ENCODE data around the gene PMF1.
"Not testable (repeated sequence)": the region's sequence is repeated elsewhere in the genome, so short reads cannot be mapped to it uniquely, and the experiment has no call there.

Gene PMF1

GRCh38 chr1:156195853-156196252, 17.0 kb upstream of the PMF1 start:
- no peak for FAIRE-seq
- no peak for DNase-seq (ENCODE audit: low spot score)

DNA sequence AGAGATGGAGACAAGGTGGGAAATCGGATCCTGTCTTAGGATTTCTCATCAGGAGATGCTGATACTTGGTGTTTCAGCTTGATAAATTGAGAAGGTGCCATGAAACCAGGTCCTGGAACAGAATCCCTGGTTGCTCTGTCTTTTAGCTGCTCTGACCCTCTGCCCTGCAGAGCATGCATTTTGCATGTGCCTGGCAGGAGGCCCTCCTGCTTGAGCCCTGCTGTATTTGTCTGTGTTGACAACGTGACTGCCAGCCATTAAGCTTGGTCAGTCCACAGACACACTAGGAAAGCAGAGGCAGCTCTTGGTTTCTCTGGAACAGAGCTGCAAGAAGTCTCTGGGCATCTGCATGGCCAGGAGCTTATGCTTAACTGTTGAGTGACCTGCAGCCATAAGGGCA, 16.4 kb upstream of the PMF1 start:
- no peak for DNase-seq (ENCODE audit: low spot score)
- no peak for FAIRE-seq

DNA sequence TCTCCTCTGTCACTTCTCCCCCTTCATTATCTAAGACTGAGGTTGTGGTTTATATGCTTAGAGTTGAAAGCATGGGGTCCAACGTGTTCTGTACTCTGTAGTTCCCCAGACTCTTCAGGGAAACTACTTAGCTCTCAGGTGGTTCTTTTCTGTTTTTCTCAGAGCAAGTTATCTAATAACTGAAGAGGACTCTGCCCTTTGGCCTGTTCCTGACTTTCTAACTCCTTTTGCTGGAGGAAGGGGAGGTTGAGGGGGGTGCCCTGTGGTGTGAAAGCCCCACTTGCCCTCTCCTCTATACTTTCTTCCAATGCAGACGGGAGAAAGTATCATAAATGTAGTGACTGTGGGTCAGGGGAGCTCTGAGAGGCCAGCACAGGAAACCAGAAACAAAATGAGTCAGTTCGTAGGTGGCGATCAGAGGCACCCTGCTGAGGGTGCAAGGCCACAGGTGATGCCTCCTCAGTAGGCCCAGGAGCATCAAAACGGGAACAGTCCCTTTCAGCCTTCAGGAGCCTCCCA, 13.9 kb upstream of the PMF1 start:
- FAIRE-seq = no peak
- no peak for DNase-seq (ENCODE audit: low spot score)

GRCh38 chr1:156200044-156200443, 12.8 kb upstream of the PMF1 start:
- no peak for FAIRE-seq
- DNase-seq (ENCODE audit: low spot score) = no peak

DNA sequence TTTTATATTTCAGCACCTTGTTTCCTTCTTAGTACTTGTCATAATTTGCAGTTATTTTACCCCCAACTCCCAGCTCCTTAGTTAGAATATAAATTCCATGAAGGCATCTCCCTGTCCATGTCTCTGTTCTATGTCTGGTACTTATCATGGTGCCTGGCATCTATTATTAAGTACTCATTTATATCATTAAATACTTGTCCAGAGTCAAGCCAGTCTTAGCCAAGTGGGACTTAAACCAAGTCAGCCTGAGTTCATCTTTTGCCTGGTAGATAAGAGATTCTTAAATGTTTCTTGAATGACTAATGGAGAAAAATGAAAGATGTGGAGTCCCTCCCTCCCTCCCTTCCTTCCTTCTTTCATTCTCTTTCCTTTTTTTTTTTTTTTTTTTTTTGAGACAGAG, 9.5 kb upstream of the PMF1 start:
- peak; percentile 36 for DNase-seq (ENCODE audit: low spot score)
- no peak for FAIRE-seq

GRCh38 chr1:156204686-156205085, 8.1 kb upstream of the PMF1 start:
- FAIRE-seq (no peak), DNase-seq (ENCODE audit: low spot score) (no peak)

GRCh38 chr1:156211243-156211642, 1.6 kb upstream of the PMF1 start:
- FAIRE-seq (no peak), DNase-seq (ENCODE audit: low spot score) (no peak)

DNA sequence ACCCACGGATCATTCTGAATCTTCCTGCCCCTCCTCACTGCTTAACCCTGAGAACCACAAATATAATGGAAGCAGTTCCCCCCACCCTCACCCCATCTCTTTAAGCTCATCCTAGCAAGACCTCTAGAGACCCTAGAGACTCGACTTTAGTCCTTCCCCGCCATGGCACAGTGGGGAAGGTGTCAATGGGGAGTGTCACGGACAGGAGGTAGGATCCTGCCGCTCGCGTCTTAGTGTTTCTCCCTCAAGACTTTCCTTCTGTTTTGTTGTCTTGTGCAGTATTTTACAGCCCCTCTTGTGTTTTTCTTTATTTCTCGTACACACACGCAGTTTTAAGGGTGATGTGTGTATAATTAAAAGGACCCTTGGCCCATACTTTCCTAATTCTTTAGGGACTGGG, 677 bp upstream of the PMF1 start:
- DNase-seq (ENCODE audit: low spot score) (no peak), FAIRE-seq (no peak)

- no peak for FAIRE-seq
- no peak for DNase-seq (ENCODE audit: low spot score)
Observed at GRCh38 chr1:156213644-156213966, 798 bp downstream of the PMF1 start.

DNA sequence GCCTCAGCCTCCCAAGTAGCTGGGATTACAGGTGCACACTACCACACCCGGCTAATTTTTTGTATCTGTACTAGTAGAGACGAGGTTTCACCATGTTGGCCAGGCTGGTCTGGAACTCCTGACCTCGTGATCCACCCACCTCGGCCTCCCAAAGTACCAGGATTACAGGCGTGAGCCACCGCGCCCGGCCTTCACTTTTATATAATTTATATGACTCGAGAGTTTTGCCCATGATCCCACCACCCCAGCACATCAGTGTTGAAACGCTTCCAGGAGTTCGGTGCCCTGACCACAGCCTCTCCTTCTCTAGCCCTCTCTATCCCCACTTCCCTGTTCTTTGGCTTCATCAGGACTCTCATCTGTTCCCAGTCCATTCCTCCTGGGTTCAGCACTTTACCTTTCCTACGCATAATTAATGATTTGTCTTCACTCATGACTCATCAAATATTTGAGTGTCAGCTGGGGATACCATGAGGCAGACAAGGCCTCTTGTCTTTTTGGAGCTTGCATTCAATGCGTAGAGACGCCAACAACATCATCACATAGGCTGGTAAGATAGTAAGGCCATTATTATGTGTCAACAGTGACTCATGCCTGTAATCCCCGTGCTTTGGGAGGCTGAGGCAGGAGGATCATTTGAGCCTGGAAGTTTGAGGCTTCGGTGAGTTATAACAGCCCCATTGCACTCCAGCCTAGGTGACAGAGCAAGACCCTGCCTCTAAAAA, 1.4 kb downstream of the PMF1 start:
- DNase-seq (ENCODE audit: low spot score) (peak; percentile 81), FAIRE-seq (no peak)

GRCh38 chr1:156216361-156217086, 3.7 kb downstream of the PMF1 start:
- FAIRE-seq = peak; percentile 73
- DNase-seq (ENCODE audit: low spot score) = not testable (repeated sequence)

GRCh38 chr1:156217871-156218270, 5.1 kb downstream of the PMF1 start:
- FAIRE-seq (no peak), DNase-seq (ENCODE audit: low spot score) (no peak)

DNA sequence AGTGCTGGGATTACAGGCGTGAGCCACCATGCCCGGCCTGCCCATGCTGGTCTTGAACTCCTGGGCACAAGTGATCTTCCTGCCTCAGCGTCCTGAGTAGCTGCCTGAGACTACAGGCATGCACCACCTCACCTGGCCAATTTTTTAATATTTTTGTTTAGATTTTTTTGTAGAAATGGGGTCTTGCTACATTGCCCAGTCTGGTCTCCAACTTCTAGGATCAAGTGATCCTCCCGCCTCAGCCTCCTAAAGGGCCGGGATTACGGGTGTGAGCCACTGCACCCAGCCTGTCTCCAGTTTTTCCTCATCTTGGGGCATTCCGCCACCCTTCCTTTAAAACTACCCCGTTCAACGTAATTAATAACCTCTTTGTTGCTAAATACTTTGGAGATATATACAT, 7.4 kb downstream of the PMF1 start:
- no peak for FAIRE-seq
- DNase-seq (ENCODE audit: low spot score) = no peak

- FAIRE-seq (no peak), DNase-seq (ENCODE audit: low spot score) (no peak)
Observed at GRCh38 chr1:156221986-156222692, 9.3 kb downstream of the PMF1 start.

DNA sequence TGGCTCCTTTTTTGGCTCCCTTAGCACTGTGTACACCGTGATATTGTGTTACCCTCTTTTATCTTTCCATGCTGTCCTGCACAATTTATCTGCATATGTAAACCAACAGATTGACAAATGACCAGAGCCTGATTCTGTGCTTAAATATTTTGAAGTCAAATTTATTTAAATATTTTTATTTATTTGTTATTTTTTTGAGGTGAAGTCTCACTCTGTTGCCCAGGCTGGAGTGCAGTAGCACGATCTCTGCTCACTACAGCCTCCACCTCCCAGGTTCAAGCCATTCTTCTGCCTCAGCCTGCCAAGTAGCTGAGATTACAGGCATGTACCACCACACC, 12.8 kb downstream of the PMF1 start:
- DNase-seq (ENCODE audit: low spot score) (no peak), FAIRE-seq (no peak)

DNA sequence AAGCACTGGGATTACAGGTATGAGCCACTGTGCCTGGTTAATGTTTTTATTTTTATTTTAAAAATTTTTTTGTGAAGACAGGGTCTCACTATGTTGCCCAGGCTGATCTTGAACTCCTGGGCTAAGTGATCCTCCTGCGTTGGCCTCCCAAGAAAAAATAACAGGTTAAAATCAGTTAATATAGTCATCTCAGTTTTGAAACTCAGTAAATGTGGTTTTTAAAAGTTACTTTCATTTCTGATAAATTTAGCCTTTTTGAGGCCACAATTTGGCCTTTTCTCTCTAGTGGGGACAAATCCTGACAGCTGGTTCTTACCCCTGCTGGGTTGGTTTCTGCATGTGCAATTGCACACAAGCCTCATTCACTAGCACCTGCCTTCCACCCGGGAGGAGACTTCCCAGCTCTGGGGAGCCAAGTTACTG, 13.3 kb downstream of the PMF1 start:
- FAIRE-seq (no peak), DNase-seq (ENCODE audit: low spot score) (no peak)

- FAIRE-seq = no peak
Observed at GRCh38 chr1:156226782-156227181, 14.0 kb downstream of the PMF1 start.

DNA sequence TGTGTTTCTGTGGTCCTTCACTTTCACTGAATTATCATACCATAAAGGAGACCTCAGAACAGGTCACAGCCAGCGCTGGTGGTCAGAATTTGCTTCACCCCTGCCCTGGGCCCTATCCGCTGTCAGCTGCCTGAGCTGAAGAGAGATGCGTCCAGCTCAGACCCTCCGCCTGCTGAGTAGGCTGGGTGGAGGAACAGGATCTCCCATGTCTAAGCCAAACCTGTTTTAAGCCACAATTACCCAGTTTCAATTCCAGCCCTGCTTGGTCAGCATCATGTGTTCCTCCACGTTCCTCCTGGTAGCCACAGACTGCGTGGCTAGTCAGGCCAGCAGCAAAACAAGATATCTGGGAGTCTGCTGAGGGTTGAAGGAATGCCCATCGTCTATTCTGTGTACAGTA, 15.7 kb downstream of the PMF1 start:
- FAIRE-seq = no peak

More at GRCh38 chr1:156226782-156227181, 14.0 kb downstream of the PMF1 start:
- DNase-seq (ENCODE audit: low spot score) = no peak

DNA sequence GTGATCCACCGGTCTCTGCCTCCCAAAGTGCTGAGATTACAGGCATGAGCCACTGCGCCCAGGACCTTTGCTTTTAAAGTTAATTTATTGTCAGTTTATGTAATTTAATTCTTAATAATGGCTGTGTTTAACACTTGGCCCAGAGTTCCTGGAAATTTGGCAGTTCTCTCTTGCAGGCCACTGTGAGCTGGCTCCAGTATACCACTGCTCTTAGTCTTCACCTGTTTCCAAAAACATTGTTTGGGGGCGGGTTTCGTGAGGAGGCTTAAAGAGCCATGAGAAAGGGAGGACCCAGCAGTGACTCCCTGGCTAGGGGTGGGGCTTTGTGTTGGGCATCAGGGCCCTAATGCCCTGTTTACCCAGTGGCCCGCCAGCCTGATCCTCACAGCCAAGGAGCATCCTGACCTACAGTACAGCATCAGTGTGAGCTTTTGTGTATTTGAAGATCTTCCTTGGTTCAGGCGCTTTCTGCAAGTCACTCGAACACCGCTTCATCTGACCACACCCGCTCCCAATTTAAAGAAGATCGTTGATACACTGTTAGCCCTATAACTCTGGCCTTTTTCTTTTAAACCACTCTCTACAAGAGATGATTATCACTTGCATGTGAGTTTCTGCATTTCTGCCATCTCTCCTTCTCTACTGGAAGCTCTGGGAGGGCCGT, 17.1 kb downstream of the PMF1 start:
- FAIRE-seq (no peak), DNase-seq (ENCODE audit: low spot score) (no peak)

More for the DNA sequence above, 15.7 kb downstream of the PMF1 start:
- no peak for DNase-seq (ENCODE audit: low spot score)

GRCh38 chr1:156230473-156230837, 17.6 kb downstream of the PMF1 start:
- no peak for FAIRE-seq
- DNase-seq (ENCODE audit: low spot score) = no peak

GRCh38 chr1:156232201-156232894, 19.5 kb downstream of the PMF1 start:
- DNase-seq (ENCODE audit: low spot score) (no peak), FAIRE-seq (no peak)
